ENCODE measurements around the gene TSPEAR.

Gene TSPEAR

DNA sequence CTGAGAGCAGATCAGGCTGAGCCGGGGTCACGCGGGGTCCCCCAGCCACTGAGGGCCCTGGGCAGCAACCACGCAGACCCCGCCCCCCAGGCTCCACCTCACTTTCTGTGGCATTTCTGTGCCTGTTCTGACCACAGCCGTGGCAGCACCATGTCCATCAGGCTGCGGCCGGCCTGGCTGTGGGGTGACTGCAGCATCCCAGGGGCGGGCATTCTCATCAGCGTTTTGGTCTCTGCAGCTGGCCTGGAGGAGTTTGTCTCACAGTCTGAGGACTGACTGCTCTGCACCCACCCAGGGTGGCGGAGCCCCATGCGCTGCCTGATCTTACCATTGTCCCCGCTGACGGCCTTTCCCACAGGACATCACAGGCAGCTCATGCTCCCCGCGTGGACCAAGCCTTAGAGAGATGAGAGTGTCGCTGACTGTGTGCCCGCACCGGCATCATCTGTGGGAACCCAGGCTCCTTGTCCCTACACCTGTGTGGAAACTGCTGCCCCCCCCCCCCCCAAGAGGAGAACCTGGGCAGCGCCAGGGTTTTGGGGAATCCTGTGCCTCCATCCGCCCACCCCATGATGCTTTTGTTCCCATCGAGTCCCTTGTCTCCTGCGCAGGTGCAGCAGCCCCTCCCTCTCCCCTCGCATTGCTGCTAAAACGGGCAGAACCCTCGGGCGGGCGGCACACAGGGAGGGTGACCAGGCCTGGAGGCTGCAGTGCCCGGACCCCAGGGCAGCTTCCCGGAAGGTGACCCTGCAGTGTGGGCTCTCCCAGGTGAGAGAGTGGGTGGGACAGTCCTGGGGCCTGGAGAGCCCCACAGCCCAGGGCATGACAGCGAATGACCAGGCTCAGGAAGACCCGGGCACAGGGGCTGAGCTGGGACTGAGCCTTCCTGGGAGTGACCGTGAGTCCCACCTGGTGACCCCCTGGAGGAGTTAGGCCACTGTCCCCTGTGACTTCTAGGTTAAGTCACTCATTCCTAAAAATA is 173.2 kb downstream of the TSPEAR start:
- no peak for DNase-seq (ENCODE audit: extremely low read depth, low read depth)
- H3K4me3 ChIP-seq (replicated peaks; ENCODE audit: low read depth, low read length) = no peak overlapping the region
- TF ChIP-seq, protein P1, sequence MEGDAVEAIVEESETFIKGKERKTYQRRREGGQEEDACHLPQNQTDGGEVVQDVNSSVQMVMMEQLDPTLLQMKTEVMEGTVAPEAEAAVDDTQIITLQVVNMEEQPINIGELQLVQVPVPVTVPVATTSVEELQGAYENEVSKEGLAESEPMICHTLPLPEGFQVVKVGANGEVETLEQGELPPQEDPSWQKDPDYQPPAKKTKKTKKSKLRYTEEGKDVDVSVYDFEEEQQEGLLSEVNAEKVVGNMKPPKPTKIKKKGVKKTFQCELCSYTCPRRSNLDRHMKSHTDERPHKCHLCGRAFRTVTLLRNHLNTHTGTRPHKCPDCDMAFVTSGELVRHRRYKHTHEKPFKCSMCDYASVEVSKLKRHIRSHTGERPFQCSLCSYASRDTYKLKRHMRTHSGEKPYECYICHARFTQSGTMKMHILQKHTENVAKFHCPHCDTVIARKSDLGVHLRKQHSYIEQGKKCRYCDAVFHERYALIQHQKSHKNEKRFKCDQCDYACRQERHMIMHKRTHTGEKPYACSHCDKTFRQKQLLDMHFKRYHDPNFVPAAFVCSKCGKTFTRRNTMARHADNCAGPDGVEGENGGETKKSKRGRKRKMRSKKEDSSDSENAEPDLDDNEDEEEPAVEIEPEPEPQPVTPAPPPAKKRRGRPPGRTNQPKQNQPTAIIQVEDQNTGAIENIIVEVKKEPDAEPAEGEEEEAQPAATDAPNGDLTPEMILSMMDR (IDR thresholded peaks at IDR 0.05; ENCODE audit: low read depth, low read length, missing control alignments) = no peak

DNA sequence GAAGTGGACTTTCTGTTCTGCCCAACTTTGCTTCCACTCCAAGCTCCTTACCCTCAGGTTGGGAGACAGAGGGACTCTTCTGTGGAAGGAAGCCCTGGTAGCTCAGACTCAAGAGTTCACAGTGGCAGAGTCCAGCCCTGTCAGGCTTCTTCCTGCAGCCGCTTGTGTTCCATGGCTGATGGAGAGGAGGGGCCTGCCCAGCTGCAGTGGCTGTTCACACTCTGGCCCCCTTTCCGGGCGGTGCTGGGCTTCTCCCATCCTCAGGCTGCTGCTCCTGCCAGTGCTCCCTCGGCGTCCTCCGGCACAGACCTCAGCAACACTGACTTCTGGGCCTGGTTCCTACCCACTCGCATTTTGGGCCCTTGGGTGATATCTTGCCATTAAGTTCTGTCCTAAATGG is 175.4 kb downstream of the TSPEAR start:
- DNase-seq (ENCODE audit: extremely low read depth, low read depth) = no peak
- TF ChIP-seq, protein P1 (IDR thresholded peaks at IDR 0.05; ENCODE audit: low read depth, low read length, missing control alignments) = no peak
- no peak overlapping the region for H3K4me3 ChIP-seq (replicated peaks; ENCODE audit: low read depth, low read length)

DNA sequence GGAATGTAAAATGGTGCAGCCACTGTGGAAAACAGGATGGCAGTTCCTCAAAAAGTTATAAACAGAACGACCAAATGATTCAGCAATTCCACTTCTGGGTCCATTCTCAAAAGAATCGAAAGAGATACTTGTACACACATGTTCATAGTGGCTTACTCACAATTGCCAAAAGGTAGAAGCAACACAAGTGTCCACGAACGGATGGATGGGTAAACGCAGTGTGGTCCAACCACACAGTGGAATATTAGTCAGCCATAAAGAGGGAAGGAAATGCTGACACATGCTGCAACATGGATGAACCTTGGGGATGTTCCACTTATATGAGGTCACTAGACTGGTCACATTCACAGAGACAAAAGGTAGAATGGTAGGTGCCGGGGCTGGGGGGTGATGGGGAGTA is 176.7 kb downstream of the TSPEAR start:
- H3K4me3 ChIP-seq (replicated peaks; ENCODE audit: low read depth, low read length) = no peak overlapping the region
- DNase-seq (ENCODE audit: extremely low read depth, low read depth) = no peak
- TF ChIP-seq, protein P1 (IDR thresholded peaks at IDR 0.05; ENCODE audit: low read depth, low read length, missing control alignments) = no peak

DNA sequence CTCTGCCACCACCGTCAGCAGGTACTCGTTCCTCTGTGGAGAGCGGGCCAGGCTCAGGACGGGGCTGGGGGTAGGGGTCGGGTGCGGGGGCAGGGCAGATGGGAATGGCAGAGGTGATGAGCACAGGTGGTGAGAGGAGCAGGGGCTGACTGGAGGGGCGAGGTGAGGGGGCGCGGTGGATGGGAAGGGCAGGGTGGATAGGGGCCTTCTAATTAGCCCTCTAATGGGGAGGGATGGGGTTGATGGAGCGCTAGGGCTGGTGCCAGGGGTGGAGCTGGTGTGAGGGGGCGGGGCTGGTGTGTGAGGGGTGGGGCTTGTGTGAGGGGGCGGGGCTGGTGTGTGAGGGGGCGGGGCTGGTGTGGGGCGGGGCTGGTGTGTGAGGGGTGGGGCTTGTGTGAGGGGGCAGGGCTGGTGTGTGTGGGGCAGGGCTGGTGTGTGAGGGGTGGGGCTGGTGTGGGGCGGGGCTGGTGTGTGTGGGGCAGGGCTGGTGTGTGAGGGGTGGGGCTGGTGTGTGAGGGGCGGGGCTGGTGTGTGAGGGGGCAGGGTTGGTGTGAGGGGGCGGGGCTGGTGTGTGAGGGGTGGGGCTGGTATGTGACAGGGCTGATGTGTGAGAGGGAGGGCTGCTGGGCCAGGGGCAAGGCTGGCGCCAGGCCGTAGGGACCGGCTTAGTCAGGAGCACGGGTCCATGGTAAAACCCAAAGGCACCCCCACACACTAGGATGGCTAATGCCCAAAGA is 177.3 kb downstream of the TSPEAR start:
- no peak overlapping the region for H3K4me3 ChIP-seq (replicated peaks; ENCODE audit: low read depth, low read length)
- TF ChIP-seq, protein P1 (IDR thresholded peaks at IDR 0.05; ENCODE audit: low read depth, low read length, missing control alignments) = no peak
- no peak for DNase-seq (ENCODE audit: extremely low read depth, low read depth)

DNA sequence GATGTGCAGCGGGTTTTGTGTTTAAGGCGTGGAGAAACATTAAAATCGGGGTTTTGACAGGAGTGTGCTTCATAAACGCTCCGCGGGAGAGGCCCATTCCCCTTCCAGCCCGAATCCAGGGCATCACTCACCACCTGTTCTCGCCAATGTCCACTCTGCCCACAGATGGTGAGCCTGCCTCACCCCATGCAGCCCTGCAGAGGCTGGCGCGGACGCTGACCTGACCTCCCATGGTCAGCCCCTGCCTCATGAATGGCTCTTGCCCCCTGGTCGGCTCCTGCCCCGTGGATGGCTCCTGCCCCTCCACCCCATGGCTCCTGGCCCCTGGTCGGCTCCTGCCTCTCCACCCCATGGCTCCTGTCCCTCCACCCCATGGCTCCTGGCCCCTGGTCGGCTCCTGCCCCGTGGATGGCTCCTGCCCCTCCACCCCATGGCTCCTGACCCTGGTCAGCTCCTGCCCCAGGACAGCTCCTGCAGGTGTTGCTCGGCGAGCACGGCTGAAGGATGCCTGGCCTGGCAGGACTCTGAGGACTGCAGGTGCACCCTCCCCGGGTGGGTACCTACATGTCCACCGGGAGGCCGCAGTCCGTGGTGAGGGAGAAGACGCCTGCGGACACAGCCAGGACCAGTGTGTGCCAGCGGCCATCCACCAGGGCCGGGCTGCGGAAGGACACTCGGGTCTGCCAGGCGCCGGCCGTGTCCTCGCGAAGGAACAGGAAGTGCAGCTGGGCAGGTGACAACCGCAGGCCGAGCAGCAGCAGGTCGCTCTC is 178.1 kb downstream of the TSPEAR start:
- TF ChIP-seq, protein P1 (IDR thresholded peaks at IDR 0.05; ENCODE audit: low read depth, low read length, missing control alignments) = no peak
- H3K4me3 ChIP-seq (replicated peaks; ENCODE audit: low read depth, low read length) = no peak overlapping the region
- no peak for DNase-seq (ENCODE audit: extremely low read depth, low read depth)

DNA sequence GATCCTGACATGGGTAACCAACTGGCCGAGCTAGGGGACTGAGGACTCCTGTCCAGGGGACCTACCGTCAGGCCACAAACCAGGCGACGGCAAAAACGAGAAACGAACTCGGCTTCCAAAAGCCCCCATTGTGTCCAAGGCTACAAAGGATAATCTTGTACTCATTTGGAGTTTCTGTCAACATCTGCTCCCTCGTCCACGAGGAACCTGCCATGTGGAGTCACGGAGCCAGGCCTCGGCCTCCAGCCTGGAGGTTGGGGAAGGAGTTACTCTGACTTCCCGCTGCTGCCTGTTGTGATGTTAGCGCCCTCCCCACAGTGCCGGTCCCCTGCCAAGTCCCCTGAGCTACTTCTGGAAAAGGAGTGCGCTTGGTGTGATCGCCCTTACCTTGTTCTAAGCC is 178.7 kb downstream of the TSPEAR start:
- DNase-seq (ENCODE audit: extremely low read depth, low read depth) = no peak
- TF ChIP-seq, protein P1 (IDR thresholded peaks at IDR 0.05; ENCODE audit: low read depth, low read length, missing control alignments) = no peak
- H3K4me3 ChIP-seq (replicated peaks; ENCODE audit: low read depth, low read length) = no peak overlapping the region
